ENCODE data around the gene ALKAL2.
"Not testable (repeated sequence)": the region's sequence is repeated elsewhere in the genome, so short reads cannot be mapped to it uniquely, and the experiment has no call there.

ALKAL2 gene

GRCh38 chr2:317501-318424 lies 29.9 kb upstream of the ALKAL2 start:
- Histone ChIP-seq H3K36me3 (ENCODE audit: control insufficient read depth in 1 of 2, insufficient read depth in 2 of 2, low read length in 2 of 2) (no peaks in the 10 kb centered on the region), H3K27me3 (ENCODE audit: control insufficient read depth in 1 of 2, insufficient read depth in 2 of 2, low read length in 2 of 2) (no peaks in the 10 kb centered on the region), H3K4me3 (ENCODE audit: low read depth in 1 of 2, low read length in 2 of 2) (no peak overlapping the region), H3K4me1 (ENCODE audit: control insufficient read depth in 1 of 2, insufficient read depth in 2 of 2, low read length in 2 of 2) (no peaks in the 10 kb centered on the region), H3K9ac (ENCODE audit: low read depth in 1 of 2, low read length in 2 of 2) (no peak overlapping the region), H3K9me3 (ENCODE audit: control insufficient read depth in 1 of 2, low read length in 2 of 2) (peaks cover 0 to 4% of the 10 kb centered on the region in 2 donors), H3K27ac (ENCODE audit: low read depth, low read length) (no peak overlapping the region)

DNA sequence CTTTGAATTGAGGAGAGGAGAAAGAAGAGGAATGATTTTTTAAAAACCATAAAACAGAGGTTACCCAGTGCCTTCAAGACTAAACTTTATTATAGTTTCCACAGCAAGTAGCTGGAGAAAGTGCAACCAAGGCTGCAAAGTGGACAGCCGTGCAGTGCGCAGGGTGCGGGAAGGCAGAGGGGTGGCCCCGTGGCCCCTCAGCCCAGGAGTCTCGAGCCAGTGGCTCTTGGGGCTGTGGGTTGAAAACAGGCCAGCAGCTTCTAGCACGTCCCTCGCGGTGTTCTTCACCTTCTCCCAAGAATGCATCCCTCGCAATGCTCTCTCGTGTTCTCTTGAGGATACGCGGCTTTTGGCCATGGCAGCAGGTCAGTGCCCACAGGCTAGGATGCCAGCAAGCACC lies 28.5 kb upstream of the ALKAL2 start:
- Histone ChIP-seq H3K4me3 (ENCODE audit: low read depth in 1 of 2, low read length in 2 of 2) (no peak overlapping the region), H3K27ac (ENCODE audit: low read depth, low read length) (no peak overlapping the region), H3K27me3 (ENCODE audit: control insufficient read depth in 1 of 2, insufficient read depth in 2 of 2, low read length in 2 of 2) (no peaks in the 10 kb centered on the region), H3K4me1 (ENCODE audit: control insufficient read depth in 1 of 2, insufficient read depth in 2 of 2, low read length in 2 of 2) (no peaks in the 10 kb centered on the region), H3K36me3 (ENCODE audit: control insufficient read depth in 1 of 2, insufficient read depth in 2 of 2, low read length in 2 of 2) (no peaks in the 10 kb centered on the region), H3K9me3 (ENCODE audit: control insufficient read depth in 1 of 2, low read length in 2 of 2) (peaks cover 0 to 4% of the 10 kb centered on the region in 2 donors), H3K9ac (ENCODE audit: low read depth in 1 of 2, low read length in 2 of 2) (no peak overlapping the region)

DNA sequence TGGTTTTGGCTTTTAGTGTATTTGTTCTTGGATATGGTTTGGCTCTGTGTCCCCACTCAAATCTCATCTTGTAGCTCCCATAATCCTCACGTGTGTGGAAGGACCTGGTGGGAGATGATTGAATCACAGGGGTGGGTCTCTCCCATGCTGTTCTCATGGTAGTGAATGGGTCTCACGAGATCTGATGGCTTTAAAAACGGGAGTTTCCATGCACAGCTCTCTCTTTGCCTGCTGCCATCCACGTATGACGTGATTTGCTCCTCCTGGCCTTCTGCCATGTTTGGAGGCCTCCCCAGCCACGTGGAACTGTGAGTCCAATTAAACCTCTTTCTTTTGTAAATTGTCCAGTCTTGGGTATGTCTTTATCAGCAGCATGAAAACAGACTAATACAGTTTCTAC lies 28.0 kb upstream of the ALKAL2 start:
- not testable (repeated sequence) for H3K4me1 ChIP-seq (ENCODE audit: control insufficient read depth in 1 of 2, insufficient read depth in 2 of 2, low read length in 2 of 2); H3K4me3 ChIP-seq (ENCODE audit: low read depth in 1 of 2, low read length in 2 of 2); H3K9me3 ChIP-seq (ENCODE audit: control insufficient read depth in 1 of 2, low read length in 2 of 2); H3K27ac ChIP-seq (ENCODE audit: low read depth, low read length); H3K36me3 ChIP-seq (ENCODE audit: control insufficient read depth in 1 of 2, insufficient read depth in 2 of 2, low read length in 2 of 2); H3K9ac ChIP-seq (ENCODE audit: low read depth in 1 of 2, low read length in 2 of 2); H3K27me3 ChIP-seq (ENCODE audit: control insufficient read depth in 1 of 2, insufficient read depth in 2 of 2, low read length in 2 of 2)

DNA sequence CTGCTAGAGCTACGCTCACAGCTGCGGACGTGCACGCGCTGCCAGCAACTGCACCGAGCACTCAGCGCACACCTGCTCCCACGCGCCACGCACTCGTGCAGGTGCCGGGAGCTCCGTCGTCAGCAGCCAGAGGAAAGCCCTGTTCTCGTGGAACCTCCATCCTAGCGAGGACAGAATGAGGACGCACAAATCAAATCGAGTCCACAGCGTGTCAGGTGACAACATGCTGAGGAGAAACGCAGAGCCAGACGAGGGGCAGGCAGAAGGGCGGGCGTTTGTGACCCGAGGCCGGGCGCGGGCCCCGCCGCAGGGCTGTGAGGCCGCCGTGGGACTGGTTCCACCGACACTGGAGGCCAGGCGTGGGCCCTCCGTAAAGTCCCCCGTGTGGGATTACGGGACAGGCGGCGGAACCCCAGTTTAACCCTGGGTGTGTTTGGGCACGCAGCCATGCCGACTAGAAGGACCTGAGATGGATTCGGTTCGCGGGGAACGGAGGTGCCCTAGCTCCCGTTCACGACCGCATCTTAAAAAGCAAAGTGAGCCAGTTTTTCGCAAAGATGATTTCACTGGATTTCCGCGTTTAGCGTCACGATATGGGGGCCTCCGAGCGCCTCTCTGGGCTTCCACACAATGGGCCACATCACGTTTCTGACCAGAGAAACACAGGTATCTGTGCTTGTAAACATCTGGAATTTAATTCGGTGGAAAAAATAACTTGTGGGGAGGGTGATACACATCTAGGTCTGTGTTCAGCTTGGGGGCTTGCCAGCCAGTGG lies 26.9 kb upstream of the ALKAL2 start:
- Histone ChIP-seq H3K27ac (ENCODE audit: low read depth, low read length) (no peak overlapping the region), H3K4me1 (ENCODE audit: control insufficient read depth in 1 of 2, insufficient read depth in 2 of 2, low read length in 2 of 2) (no peaks in the 10 kb centered on the region), H3K36me3 (ENCODE audit: control insufficient read depth in 1 of 2, insufficient read depth in 2 of 2, low read length in 2 of 2) (no peaks in the 10 kb centered on the region), H3K9ac (ENCODE audit: low read depth in 1 of 2, low read length in 2 of 2) (no peak overlapping the region), H3K27me3 (ENCODE audit: control insufficient read depth in 1 of 2, insufficient read depth in 2 of 2, low read length in 2 of 2) (no peaks in the 10 kb centered on the region), H3K9me3 (ENCODE audit: control insufficient read depth in 1 of 2, low read length in 2 of 2) (peaks cover 0 to 4% of the 10 kb centered on the region in 2 donors), H3K4me3 (ENCODE audit: low read depth in 1 of 2, low read length in 2 of 2) (no peak overlapping the region)

DNA sequence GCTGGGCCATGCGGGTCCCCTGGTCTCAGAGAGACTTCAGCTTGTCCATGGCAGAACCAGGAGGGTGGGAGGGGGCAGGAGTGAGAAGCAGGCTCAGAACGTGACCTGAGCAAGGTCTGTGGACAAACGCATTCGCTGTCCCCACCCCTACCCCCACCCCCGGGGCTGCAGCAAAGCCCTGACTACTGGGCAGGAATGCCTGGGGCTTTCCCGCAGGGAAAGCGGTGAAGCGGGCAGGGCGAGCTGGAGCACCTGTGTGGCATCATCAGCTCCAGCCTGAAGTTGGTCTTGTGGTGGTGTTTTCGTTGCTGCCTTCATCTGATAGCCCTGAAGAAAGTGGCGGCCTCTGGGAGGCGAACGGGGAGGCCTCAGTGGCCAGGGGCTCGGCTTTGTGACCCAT lies 26.1 kb upstream of the ALKAL2 start:
- no peak overlapping the region for H3K27ac ChIP-seq (ENCODE audit: low read depth, low read length)
- H3K4me1 ChIP-seq (ENCODE audit: control insufficient read depth in 1 of 2, insufficient read depth in 2 of 2, low read length in 2 of 2), result no peaks in the 10 kb centered on the region
- H3K4me3 ChIP-seq (ENCODE audit: low read depth in 1 of 2, low read length in 2 of 2), result no peak overlapping the region
- no peaks in the 10 kb centered on the region for H3K36me3 ChIP-seq (ENCODE audit: control insufficient read depth in 1 of 2, insufficient read depth in 2 of 2, low read length in 2 of 2)
- H3K9me3 ChIP-seq (ENCODE audit: control insufficient read depth in 1 of 2, low read length in 2 of 2), result peaks cover 0 to 2% of the 10 kb centered on the region in 2 donors
- H3K9ac ChIP-seq (ENCODE audit: low read depth in 1 of 2, low read length in 2 of 2), result no peak overlapping the region
- no peaks in the 10 kb centered on the region for H3K27me3 ChIP-seq (ENCODE audit: control insufficient read depth in 1 of 2, insufficient read depth in 2 of 2, low read length in 2 of 2)

- Histone ChIP-seq H3K4me1 (ENCODE audit: control insufficient read depth in 1 of 2, insufficient read depth in 2 of 2, low read length in 2 of 2) (no peaks in the 10 kb centered on the region), H3K36me3 (ENCODE audit: control insufficient read depth in 1 of 2, insufficient read depth in 2 of 2, low read length in 2 of 2) (no peaks in the 10 kb centered on the region), H3K27ac (ENCODE audit: low read depth, low read length) (no peak overlapping the region), H3K9ac (ENCODE audit: low read depth in 1 of 2, low read length in 2 of 2) (no peak overlapping the region), H3K27me3 (ENCODE audit: control insufficient read depth in 1 of 2, insufficient read depth in 2 of 2, low read length in 2 of 2) (no peaks in the 10 kb centered on the region), H3K4me3 (ENCODE audit: low read depth in 1 of 2, low read length in 2 of 2) (no peak overlapping the region), H3K9me3 (ENCODE audit: control insufficient read depth in 1 of 2, low read length in 2 of 2) (no peaks in the 10 kb centered on the region)
Measured at GRCh38 chr2:310994-311393, 23.1 kb upstream of the ALKAL2 start.

GRCh38 chr2:309954-310510 lies 22.1 kb upstream of the ALKAL2 start:
- Histone ChIP-seq H3K36me3 (ENCODE audit: control insufficient read depth in 1 of 2, insufficient read depth in 2 of 2, low read length in 2 of 2) (no peaks in the 10 kb centered on the region), H3K4me1 (ENCODE audit: control insufficient read depth in 1 of 2, insufficient read depth in 2 of 2, low read length in 2 of 2) (no peaks in the 10 kb centered on the region), H3K27ac (ENCODE audit: low read depth, low read length) (no peak overlapping the region), H3K9ac (ENCODE audit: low read depth in 1 of 2, low read length in 2 of 2) (no peak overlapping the region), H3K4me3 (ENCODE audit: low read depth in 1 of 2, low read length in 2 of 2) (no peak overlapping the region), H3K27me3 (ENCODE audit: control insufficient read depth in 1 of 2, insufficient read depth in 2 of 2, low read length in 2 of 2) (no peaks in the 10 kb centered on the region), H3K9me3 (ENCODE audit: control insufficient read depth in 1 of 2, low read length in 2 of 2) (no peaks in the 10 kb centered on the region)

DNA sequence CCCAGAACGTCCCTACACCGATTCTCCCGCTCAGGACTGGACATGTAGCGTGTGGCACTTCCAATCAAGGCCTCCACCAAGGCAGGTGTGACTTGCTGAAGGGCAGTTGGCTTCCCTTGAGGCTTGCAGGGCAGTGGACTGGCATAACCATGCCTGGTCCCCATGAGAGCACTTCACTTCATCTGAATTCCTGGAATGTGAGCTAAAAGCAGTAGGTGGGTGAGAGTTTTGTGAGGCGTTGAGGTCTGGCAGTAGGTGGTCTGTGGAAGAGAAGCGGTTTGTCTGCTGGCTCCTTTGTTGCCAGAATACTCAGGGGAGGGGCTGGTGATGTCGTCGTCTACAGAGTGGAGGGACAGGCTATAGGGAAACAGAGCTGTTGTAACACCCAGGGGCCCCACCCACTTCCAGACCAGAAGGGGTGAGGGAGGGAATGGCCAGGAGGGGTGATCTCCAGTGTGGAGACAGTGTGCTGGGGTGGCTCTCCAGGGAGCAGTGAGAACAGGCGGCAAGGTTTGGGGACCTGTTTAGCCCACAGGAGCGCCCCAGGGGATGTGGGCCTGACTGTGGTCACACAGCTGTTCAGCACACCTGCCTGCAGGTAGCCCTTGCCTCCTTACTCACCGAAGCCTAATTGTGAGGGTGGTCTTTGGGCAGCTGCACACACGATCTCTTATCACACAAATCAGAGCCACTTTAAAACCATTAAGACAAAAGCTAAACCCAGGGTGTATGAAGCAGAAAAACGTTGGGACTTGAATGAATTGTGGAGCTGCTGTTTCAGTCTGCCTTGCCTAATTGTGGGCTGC lies 21.5 kb upstream of the ALKAL2 start:
- Histone ChIP-seq H3K27ac (ENCODE audit: low read depth, low read length) (no peak overlapping the region), H3K36me3 (ENCODE audit: control insufficient read depth in 1 of 2, insufficient read depth in 2 of 2, low read length in 2 of 2) (no peaks in the 10 kb centered on the region), H3K27me3 (ENCODE audit: control insufficient read depth in 1 of 2, insufficient read depth in 2 of 2, low read length in 2 of 2) (no peaks in the 10 kb centered on the region), H3K9ac (ENCODE audit: low read depth in 1 of 2, low read length in 2 of 2) (no peak overlapping the region), H3K4me1 (ENCODE audit: control insufficient read depth in 1 of 2, insufficient read depth in 2 of 2, low read length in 2 of 2) (no peaks in the 10 kb centered on the region), H3K9me3 (ENCODE audit: control insufficient read depth in 1 of 2, low read length in 2 of 2) (no peaks in the 10 kb centered on the region), H3K4me3 (ENCODE audit: low read depth in 1 of 2, low read length in 2 of 2) (no peak overlapping the region)

DNA sequence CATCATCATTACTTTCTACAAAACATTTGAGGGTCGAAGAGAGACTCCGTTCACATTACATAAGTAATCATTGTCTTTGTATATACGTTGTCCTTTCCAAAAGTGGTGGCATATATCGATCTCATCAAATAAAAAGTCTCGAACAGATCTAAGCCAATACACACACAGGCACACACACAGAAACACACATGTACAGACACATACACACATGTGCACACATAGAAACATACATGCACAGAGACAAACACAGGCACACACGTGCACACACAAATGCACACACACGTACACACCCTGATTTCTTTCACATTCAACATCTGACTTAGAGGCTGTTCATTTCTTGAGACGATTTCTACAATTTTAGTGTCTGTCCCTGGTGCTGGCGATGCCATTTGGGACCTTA lies 17.5 kb upstream of the ALKAL2 start:
- H3K4me1 ChIP-seq (ENCODE audit: control insufficient read depth in 1 of 2, insufficient read depth in 2 of 2, low read length in 2 of 2), result no peaks in the 10 kb centered on the region
- no peaks in the 10 kb centered on the region for H3K9me3 ChIP-seq (ENCODE audit: control insufficient read depth in 1 of 2, low read length in 2 of 2)
- H3K27ac ChIP-seq (ENCODE audit: low read depth, low read length), result no peak overlapping the region
- H3K27me3 ChIP-seq (ENCODE audit: control insufficient read depth in 1 of 2, insufficient read depth in 2 of 2, low read length in 2 of 2), result no peaks in the 10 kb centered on the region
- no peaks in the 10 kb centered on the region for H3K36me3 ChIP-seq (ENCODE audit: control insufficient read depth in 1 of 2, insufficient read depth in 2 of 2, low read length in 2 of 2)
- H3K9ac ChIP-seq (ENCODE audit: low read depth in 1 of 2, low read length in 2 of 2), result no peak overlapping the region
- no peak overlapping the region for H3K4me3 ChIP-seq (ENCODE audit: low read depth in 1 of 2, low read length in 2 of 2)
